ENCODE data around the gene OBP2B.

DNA sequence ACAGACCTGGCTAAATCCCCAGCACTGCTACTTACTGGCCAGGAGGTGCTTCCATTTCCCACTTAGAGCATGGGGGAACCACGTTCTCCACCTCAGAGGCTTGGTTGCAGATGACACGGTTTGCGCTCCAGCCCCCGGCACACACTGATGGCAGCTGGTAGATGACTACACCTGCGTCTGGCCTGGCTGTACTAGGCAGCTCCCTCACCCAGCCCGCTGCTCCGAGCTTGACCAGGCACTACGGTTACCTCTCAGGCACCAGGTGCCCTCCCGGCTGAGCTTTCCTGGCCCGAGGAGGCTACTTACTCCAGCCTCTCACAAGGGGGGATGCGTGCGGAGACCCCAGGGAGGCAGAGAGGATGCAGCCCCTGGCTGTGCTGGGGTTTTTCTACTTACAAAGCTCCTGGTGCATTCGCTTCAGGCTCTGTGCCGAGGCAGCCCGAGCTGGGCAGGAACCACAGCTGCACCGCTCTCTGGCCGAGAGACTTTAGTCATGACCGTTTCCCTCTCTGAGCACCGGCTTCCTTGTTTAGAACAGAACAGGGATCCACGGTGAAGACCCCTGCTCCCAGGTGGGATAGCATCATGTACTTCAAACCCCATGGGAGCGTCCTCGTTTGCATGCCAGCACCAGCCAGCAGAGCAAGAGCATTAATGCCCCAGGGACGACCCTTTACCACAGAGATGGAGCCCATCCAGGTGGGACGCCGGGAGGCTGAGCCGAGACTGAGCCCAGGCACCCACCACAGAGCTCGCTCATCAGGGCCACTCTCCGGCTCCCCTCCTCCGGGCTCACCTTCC lies 37.7 kb downstream of the OBP2B start:
- TF ChIP-seq, protein P1, sequence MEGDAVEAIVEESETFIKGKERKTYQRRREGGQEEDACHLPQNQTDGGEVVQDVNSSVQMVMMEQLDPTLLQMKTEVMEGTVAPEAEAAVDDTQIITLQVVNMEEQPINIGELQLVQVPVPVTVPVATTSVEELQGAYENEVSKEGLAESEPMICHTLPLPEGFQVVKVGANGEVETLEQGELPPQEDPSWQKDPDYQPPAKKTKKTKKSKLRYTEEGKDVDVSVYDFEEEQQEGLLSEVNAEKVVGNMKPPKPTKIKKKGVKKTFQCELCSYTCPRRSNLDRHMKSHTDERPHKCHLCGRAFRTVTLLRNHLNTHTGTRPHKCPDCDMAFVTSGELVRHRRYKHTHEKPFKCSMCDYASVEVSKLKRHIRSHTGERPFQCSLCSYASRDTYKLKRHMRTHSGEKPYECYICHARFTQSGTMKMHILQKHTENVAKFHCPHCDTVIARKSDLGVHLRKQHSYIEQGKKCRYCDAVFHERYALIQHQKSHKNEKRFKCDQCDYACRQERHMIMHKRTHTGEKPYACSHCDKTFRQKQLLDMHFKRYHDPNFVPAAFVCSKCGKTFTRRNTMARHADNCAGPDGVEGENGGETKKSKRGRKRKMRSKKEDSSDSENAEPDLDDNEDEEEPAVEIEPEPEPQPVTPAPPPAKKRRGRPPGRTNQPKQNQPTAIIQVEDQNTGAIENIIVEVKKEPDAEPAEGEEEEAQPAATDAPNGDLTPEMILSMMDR (conservative IDR thresholded peaks at IDR 0.05; ENCODE audit: low read depth in 2 of 2) = no peak
- TF ChIP-seq ZNF114 (CRISPR knock-in tag; IDR thresholded peaks at IDR 0.05) (no peak), POLR2AphosphoS5 (IDR thresholded peaks at IDR 0.05; ENCODE audit: low read depth) (no peak)

All from GM23338 (cell line).